ENCODE measurements around the gene SUSD6. TPM values are rescaled to one million over a fixed set of nuclear protein-coding genes. Genes with fewer than 3 reads are reported as not detected.
A peak's percentile ranks its signal among the peaks of the same experiment; 100 is the strongest.
"Not testable (repeated sequence)": the region's sequence is repeated elsewhere in the genome, so short reads cannot be mapped to it uniquely, and the experiment has no call there.

The SUSD6 gene
- total and polyA plus RNA-seq, 4 donors: 16.0 to 75.1 (median 61.0) TPM

GRCh38 chr14:69644814-69645213 is 33.4 kb downstream of the SUSD6 start:
- Histone ChIP-seq H3K4me1 (ENCODE audit: control insufficient read depth in 5 of 5, insufficient read depth in 5 of 5, low read length in 5 of 5) (peaks cover 13 to 47% (median 30%) of the 10 kb centered on the region in 5 donors), H3K36me3 (ENCODE audit: control insufficient read depth in 4 of 4, insufficient read depth in 4 of 4, low read length in 4 of 4) (peaks cover 0 to 2% (median 0%) of the 10 kb centered on the region in 4 donors), H3K9ac (ENCODE audit: insufficient read depth in 1 of 2, low read length in 2 of 2) (no peak overlapping the region), H3K4me3 (no peak overlapping the region), H3K9me3 (ENCODE audit: control insufficient read depth in 4 of 4, insufficient read depth in 3 of 4, low read length in 3 of 4) (peaks cover 0 to 8% (median 0%) of the 10 kb centered on the region in 4 donors), H3K27ac (ENCODE audit: low read depth in 1 of 2, low read length in 1 of 2) (peak overlapping the region in 1 of 2 donors; percentile 81), H3K27me3 (ENCODE audit: control insufficient read depth in 3 of 3, insufficient read depth in 3 of 3, low read length in 2 of 3) (no peaks in the 10 kb centered on the region)
- ATAC-seq (ENCODE audit: insufficient read depth, low FRiP score) (no peak), DNase-seq (no peak)
- 40 to 43% methylated on average over 1 of the region's 1 CpG for WGBS, 2 donors
- no peak for TF ChIP-seq CTCF (IDR thresholded peaks at IDR 0.05; ENCODE audit: control extremely low read depth, extremely low read depth)

GRCh38 chr14:69647213-69647612 is 35.8 kb downstream of the SUSD6 start:
- H3K27me3 ChIP-seq (ENCODE audit: control insufficient read depth in 3 of 3, insufficient read depth in 3 of 3, low read length in 2 of 3): no peaks in the 10 kb centered on the region
- DNase-seq (no peak), ATAC-seq (ENCODE audit: insufficient read depth, low FRiP score) (no peak)
- 62 to 74% methylated on average over 2 of the region's 2 CpGs for WGBS, 2 donors
- H3K27ac ChIP-seq (ENCODE audit: low read depth in 1 of 2, low read length in 1 of 2): peak overlapping the region in 1 of 2 donors; percentile 54
- H3K9ac ChIP-seq (ENCODE audit: insufficient read depth in 1 of 2, low read length in 2 of 2): no peak overlapping the region
- peaks cover 15 to 71% (median 44%) of the 10 kb centered on the region in 5 donors for H3K4me1 ChIP-seq (ENCODE audit: control insufficient read depth in 5 of 5, insufficient read depth in 5 of 5, low read length in 5 of 5)
- no peak for TF ChIP-seq CTCF (IDR thresholded peaks at IDR 0.05; ENCODE audit: control extremely low read depth, extremely low read depth)
- no peaks in the 10 kb centered on the region for H3K36me3 ChIP-seq (ENCODE audit: control insufficient read depth in 4 of 4, insufficient read depth in 4 of 4, low read length in 4 of 4)
- H3K4me3 ChIP-seq: no peak overlapping the region
- no peaks in the 10 kb centered on the region for H3K9me3 ChIP-seq (ENCODE audit: control insufficient read depth in 4 of 4, insufficient read depth in 3 of 4, low read length in 3 of 4)

- peak overlapping the region; percentile 33 to 77 for H3K27ac ChIP-seq (ENCODE audit: low read depth in 1 of 2, low read length in 1 of 2)
- H3K4me1 ChIP-seq (ENCODE audit: control insufficient read depth in 5 of 5, insufficient read depth in 5 of 5, low read length in 5 of 5): peaks cover 15 to 70% (median 44%) of the 10 kb centered on the region in 5 donors
- not testable (repeated sequence) for H3K27me3 ChIP-seq (ENCODE audit: control insufficient read depth in 3 of 3, insufficient read depth in 3 of 3, low read length in 2 of 3); ATAC-seq (ENCODE audit: insufficient read depth, low FRiP score); H3K4me3 ChIP-seq; H3K9ac ChIP-seq (ENCODE audit: insufficient read depth in 1 of 2, low read length in 2 of 2); DNase-seq; H3K9me3 ChIP-seq (ENCODE audit: control insufficient read depth in 4 of 4, insufficient read depth in 3 of 4, low read length in 3 of 4); H3K36me3 ChIP-seq (ENCODE audit: control insufficient read depth in 4 of 4, insufficient read depth in 4 of 4, low read length in 4 of 4)
- WGBS, 2 donors: 74 to 80% methylated on average over 11 of the region's 11 CpGs
Observed at GRCh38 chr14:69647642-69648041, 36.2 kb downstream of the SUSD6 start.

GRCh38 chr14:69648480-69649451 is 37.4 kb downstream of the SUSD6 start:
- Histone ChIP-seq H3K4me3 (no peak overlapping the region), H3K36me3 (ENCODE audit: control insufficient read depth in 4 of 4, insufficient read depth in 4 of 4, low read length in 4 of 4) (no peaks in the 10 kb centered on the region), H3K9me3 (ENCODE audit: control insufficient read depth in 4 of 4, insufficient read depth in 3 of 4, low read length in 3 of 4) (no peaks in the 10 kb centered on the region), H3K27ac (ENCODE audit: low read depth in 1 of 2, low read length in 1 of 2) (peak overlapping the region; percentile 55 to 77), H3K4me1 (ENCODE audit: control insufficient read depth in 5 of 5, insufficient read depth in 5 of 5, low read length in 5 of 5) (peaks cover 15 to 69% (median 35%) of the 10 kb centered on the region in 5 donors), H3K9ac (ENCODE audit: insufficient read depth in 1 of 2, low read length in 2 of 2) (peak overlapping the region in 1 of 2 donors; percentile 58), H3K27me3 (ENCODE audit: control insufficient read depth in 3 of 3, insufficient read depth in 3 of 3, low read length in 2 of 3) (no peaks in the 10 kb centered on the region)
- TF ChIP-seq CTCF (IDR thresholded peaks at IDR 0.05; ENCODE audit: control extremely low read depth, extremely low read depth): no peak
- WGBS, 2 donors: 35 to 58% methylated on average over 6 of the region's 6 CpGs
- DNase-seq (peak in 2 of 3 donors; percentile 71 to 80), ATAC-seq (ENCODE audit: insufficient read depth, low FRiP score) (no peak)
